Left lung (tissue), 10 donors: ENCODE data around the gene TMEM72. TPM values are rescaled to one million over a fixed set of nuclear protein-coding genes. Genes with fewer than 3 reads are reported as not detected.

Source experiments
- ATAC-seq: fragments of 200-7000 bp; cut with Tn5 transposase; one replicate; pipeline ENCODE4 v1.9.1; 2020; ENCODE audit warnings: moderate library complexity
- DNase-seq, 4 donors: peaks; one replicate each; pipeline ENCODE4 v3.0.0-alpha.2; 2013 to 2020
- H3K27ac ChIP-seq, 2 donors: fragments of 200-600 bp; sonication (generic) in 1 of 2; one replicate each; pipeline versions ENCODE4 v1.5.0 to v1.8.0; 2020 to 2021
- H3K27me3 ChIP-seq, 2 donors: fragments of 200-600 bp; sonication (generic) in 1 of 2; one replicate each; pipeline versions ENCODE4 v1.5.0 to v1.8.0; 2020 to 2021
- H3K36me3 ChIP-seq, 2 donors: fragments of 200-600 bp; sonication (generic) in 1 of 2; one replicate each; pipeline versions ENCODE4 v1.5.0 to v1.8.0; 2020 to 2021
- H3K4me1 ChIP-seq, 2 donors: fragments of 200-600 bp; one replicate each; pipeline ENCODE4 v1.8.0; 2021
- H3K4me3 ChIP-seq, 2 donors: fragments of 200-600 bp; sonication (generic) in 1 of 2; one replicate each; pipeline versions ENCODE4 v1.5.0 to v1.8.0; 2020 to 2021; ENCODE audit warnings: mild to moderate bottlenecking in 1 of 2
- H3K9me3 ChIP-seq, 2 donors: fragments of 200-600 bp; sonication (generic) in 1 of 2; one replicate each; pipeline versions ENCODE4 v1.5.0 to v1.8.0; 2020 to 2021
- intact Hi-C, 2 donors: fragments of 100-400 bp; cut with DNase I; formaldehyde crosslinking; loops; one replicate each; pipeline versions ENCODE4 v1.11.2 to v1.14.2; 2022
- polyA plus RNA-seq, 6 donors: library from polyadenylated mRNA; unstranded; fragments of 120-200 nt; gene quantifications; one replicate each; pipeline ENCODE4 v1.2.1, GENCODE V29; 2013; ENCODE audit not compliant: insufficient read length in 6 of 6
- total RNA-seq, 2 donors: library from RNA; stranded (reverse); fragmentation: NEBNext Ultra II Directional; extraction: Animal tissue kit (Norgen Biotek cat#: 25700); gene quantifications; one replicate each; pipeline ENCODE4 v1.2.1, GENCODE V29; 2021
- TF ChIP-seq, protein P1 (sequence below), 2 donors: fragments of 200-600 bp; sonication (generic) in 1 of 2; IDR thresholded peaks; one replicate each; pipeline versions ENCODE4 v1.5.0 to v1.8.0; 2021; ENCODE audit warnings: antibody characterized with exemption in 2 of 2
- donor health status: DM: no; HTN: yes; CAD: no.
- donor health status: DM: no; HTN: no; CAD: no.

TMEM72 gene
- total and polyA plus RNA-seq, 8 donors, result 0.23 to 2.2 (median 1.7) TPM; not detected in 1

DNA sequence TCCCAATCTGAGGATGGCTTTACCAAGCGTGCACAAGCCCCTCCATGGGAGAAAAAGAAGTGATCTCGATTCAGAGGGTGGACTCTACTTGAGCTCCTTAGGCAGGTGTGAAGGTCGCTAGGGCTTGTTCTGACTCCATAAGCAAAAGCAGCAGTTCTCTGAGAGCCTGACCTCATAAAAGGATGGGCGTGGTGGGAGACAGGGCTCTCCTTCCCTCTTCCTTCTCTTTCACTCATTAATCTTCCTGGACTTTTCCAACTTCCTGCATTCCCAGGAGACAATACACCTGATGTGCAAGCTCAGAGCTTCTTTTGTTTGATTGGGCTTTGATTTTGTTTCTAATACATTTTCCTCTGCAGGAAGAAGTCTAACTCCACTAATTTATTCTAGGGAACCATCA is 22.3 kb upstream of the TMEM72 start:
- H3K4me3 ChIP-seq, result no peak overlapping the region
- intact Hi-C loops, result no loop called here

DNA sequence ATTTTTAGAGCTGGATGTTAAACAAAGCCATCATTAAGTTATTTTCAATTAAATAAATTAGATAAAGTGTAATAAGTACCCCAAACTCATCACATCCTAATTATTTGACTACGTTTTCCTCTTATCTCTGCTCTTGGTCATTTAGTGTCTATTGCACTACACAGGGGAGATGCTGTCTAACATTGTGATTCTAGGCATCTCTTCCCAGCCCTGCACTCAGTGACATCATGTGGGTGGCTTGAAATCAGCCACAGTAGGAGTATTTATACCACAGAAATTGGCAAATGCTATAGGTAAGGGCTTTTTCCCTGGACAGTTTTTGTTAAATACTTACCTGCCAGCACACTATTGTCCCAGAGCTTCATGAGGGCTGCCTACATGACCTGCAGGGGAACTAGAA is 21.3 kb upstream of the TMEM72 start:
- ATAC-seq (no peak), DNase-seq (no peak)
- Histone ChIP-seq H3K4me1 (no peaks in the 10 kb centered on the region), H3K36me3 (no peaks in the 10 kb centered on the region), H3K4me3 (no peak overlapping the region), H3K9me3 (no peaks in the 10 kb centered on the region), H3K27ac (no peak overlapping the region), H3K27me3 (no peaks in the 10 kb centered on the region)
- intact Hi-C loops, result no loop called here
- TF ChIP-seq, protein P1, sequence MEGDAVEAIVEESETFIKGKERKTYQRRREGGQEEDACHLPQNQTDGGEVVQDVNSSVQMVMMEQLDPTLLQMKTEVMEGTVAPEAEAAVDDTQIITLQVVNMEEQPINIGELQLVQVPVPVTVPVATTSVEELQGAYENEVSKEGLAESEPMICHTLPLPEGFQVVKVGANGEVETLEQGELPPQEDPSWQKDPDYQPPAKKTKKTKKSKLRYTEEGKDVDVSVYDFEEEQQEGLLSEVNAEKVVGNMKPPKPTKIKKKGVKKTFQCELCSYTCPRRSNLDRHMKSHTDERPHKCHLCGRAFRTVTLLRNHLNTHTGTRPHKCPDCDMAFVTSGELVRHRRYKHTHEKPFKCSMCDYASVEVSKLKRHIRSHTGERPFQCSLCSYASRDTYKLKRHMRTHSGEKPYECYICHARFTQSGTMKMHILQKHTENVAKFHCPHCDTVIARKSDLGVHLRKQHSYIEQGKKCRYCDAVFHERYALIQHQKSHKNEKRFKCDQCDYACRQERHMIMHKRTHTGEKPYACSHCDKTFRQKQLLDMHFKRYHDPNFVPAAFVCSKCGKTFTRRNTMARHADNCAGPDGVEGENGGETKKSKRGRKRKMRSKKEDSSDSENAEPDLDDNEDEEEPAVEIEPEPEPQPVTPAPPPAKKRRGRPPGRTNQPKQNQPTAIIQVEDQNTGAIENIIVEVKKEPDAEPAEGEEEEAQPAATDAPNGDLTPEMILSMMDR (IDR thresholded peaks at IDR 0.05), result no peak

More for the DNA sequence above, 22.3 kb upstream of the TMEM72 start:
- no peak for ATAC-seq
- Histone ChIP-seq H3K27me3 (no peaks in the 10 kb centered on the region), H3K27ac (no peak overlapping the region), H3K36me3 (no peaks in the 10 kb centered on the region), H3K4me1 (no peaks in the 10 kb centered on the region), H3K9me3 (no peaks in the 10 kb centered on the region)
- DNase-seq, result no peak
- TF ChIP-seq, protein P1 (IDR thresholded peaks at IDR 0.05), result no peak

DNA sequence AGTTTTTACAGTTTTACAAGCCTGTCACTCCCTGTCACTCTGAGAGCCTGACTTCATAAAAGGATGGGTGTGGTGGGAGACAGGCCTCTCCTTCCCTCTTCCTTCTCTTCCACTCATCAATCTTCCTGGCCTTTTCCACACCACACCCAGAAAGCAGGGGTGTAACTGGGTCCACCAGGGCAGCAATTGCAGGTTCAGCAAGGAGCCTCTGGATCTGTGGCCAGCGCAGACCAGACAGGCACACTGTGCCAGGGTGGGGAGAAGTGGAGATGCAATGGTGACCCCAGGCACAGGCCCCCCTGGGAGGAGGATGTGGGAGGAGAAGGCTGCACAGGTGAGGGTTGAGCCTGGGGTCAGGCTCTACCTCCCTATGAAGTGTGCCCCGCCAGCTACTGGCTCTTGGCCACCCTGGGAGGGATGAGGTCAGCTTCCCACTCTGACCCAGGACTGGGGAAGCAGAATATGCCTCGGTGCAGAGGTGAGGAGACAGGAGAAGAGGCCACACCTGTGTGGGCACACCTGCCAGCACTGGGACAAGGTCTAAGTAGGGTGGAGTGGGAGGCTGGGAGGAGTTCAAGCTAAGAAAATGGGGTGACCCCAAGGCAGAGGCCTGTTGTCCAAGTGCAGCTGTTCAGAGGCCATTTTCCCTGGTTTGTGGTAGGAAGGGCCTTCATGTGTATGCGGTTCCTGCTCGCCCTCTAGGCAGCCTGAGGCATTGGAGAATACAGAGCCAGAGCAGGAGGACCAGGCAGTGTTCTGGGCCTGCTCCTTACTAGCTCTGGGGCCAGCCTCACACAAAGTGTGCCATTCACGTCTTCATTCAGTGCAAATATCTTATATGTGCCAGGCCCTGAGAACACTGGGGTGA is 20.2 kb upstream of the TMEM72 start:
- Histone ChIP-seq H3K4me1 (no peaks in the 10 kb centered on the region), H3K36me3 (no peaks in the 10 kb centered on the region), H3K4me3 (no peak overlapping the region), H3K27me3 (no peaks in the 10 kb centered on the region), H3K27ac (no peak overlapping the region), H3K9me3 (no peaks in the 10 kb centered on the region)
- ATAC-seq, result no peak
- intact Hi-C loops, result no loop called here
- no peak for DNase-seq
- TF ChIP-seq, protein P1 (IDR thresholded peaks at IDR 0.05), result no peak

DNA sequence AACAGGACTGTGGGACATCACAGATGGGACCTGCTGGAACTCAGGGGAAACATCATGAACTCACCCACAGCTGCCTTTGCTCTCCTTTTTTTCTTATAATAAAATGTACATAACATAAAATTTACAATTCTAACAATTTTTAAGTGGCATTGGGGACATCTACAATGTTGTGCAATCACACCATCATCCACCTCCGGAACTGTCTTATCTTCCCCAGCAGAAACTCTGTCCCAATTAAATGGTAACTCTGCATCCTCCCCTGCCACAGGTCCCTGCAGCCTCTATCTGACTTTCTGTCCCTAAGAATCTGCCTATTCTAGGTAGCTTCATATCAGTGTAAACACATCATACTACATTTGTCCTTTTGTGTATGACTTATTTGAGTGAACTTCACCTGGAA is 19.4 kb upstream of the TMEM72 start:
- Histone ChIP-seq H3K9me3 (no peaks in the 10 kb centered on the region), H3K27ac (no peak overlapping the region), H3K27me3 (no peaks in the 10 kb centered on the region), H3K4me1 (no peaks in the 10 kb centered on the region), H3K36me3 (no peaks in the 10 kb centered on the region), H3K4me3 (no peak overlapping the region)
- intact Hi-C loops, result no loop called here
- TF ChIP-seq, protein P1 (IDR thresholded peaks at IDR 0.05), result no peak
- DNase-seq, result no peak
- ATAC-seq, result no peak

DNA sequence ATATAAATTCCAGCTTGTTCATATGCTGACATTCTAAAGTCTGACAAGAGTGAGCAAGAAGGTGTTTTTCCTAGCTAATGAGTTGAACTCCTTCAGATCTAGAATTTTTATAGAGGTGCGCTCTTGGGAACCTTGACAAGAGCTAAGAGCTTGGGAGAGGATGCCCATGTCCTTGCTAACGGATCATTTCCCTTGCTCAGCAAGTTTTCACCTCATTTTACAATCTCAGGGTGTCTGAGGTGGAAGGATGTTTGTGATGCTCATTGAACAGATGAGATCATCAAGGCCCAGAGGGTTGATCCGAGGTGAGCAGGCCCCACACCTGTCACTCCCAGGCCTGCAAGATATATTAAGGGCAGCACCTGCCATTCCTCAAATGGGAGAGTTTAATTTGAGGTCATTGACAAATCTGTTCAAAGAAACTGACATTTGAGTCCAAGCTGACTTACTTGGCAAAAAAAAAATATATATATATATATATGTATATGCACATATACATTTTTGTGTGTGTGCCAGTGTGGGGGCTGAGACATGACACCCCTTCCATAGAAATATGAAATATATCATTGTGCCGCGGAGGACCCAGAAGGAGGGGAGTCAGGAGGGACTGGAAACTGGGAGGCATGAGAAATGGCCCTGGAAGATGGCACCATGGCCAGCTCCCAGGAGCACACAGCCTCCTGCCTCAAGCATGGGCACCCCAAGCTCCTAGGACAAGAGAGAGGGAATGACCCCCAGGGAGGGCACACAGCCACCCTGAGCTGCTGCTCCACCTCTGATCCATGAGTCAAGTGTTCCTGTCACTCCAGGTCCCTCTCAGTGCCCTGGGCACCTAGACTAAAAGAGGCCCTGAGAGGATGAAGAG is 17.3 kb upstream of the TMEM72 start:
- intact Hi-C loops, result no loop called here
- no peaks in the 10 kb centered on the region for H3K9me3 ChIP-seq
- no peak overlapping the region for H3K27ac ChIP-seq
- DNase-seq (no peak), ATAC-seq (no peak)
- TF ChIP-seq, protein P1 (IDR thresholded peaks at IDR 0.05), result no peak
- H3K4me3 ChIP-seq, result no peak overlapping the region
- H3K4me1 ChIP-seq, result no peaks in the 10 kb centered on the region
- no peaks in the 10 kb centered on the region for H3K36me3 ChIP-seq
- no peaks in the 10 kb centered on the region for H3K27me3 ChIP-seq
